Cardiac muscle cell (in vitro differentiated cells and primary cell): Measurements from ENCODE around the gene SMIM34. TPM values are rescaled to one million over a fixed set of nuclear protein-coding genes. Genes with fewer than 3 reads are reported as not detected.

Experiments used
- DNase-seq, 2 donors: peaks; one replicate each; pipeline versions ENCODE4 v3.0.0 to v3.0.0-alpha.2; 2010 to 2017; ENCODE audit warnings: low read depth in 1 of 2, low spot score in 1 of 2
- H3K27ac ChIP-seq: fragments of 200-600 bp; sonication (generic); 2 replicates; pipeline ENCODE4 v1.5.1; 2016
- H3K27me3 ChIP-seq: fragments of 200-600 bp; sonication (generic); 2 replicates; pipeline ENCODE4 v1.6.0; 2016; ENCODE audit warnings: control low read depth
- H3K36me3 ChIP-seq: fragments of 200-600 bp; sonication (generic); 2 replicates; pipeline ENCODE4 v1.5.1; 2016; ENCODE audit warnings: control low read depth
- H3K4me1 ChIP-seq: fragments of 200-600 bp; sonication (generic); 2 replicates; pipeline ENCODE4 v1.8.1; 2017; ENCODE audit warnings: low read depth, mild to moderate bottlenecking, mixed run types
- H3K4me3 ChIP-seq: fragments of 200-600 bp; sonication (generic); 2 replicates; pipeline ENCODE4 v1.5.1; 2016; ENCODE audit warnings: mild to moderate bottlenecking
- H3K9me3 ChIP-seq: fragments of 200-600 bp; sonication (generic); 2 replicates; pipeline ENCODE4 v1.5.1; 2017; ENCODE audit warnings: low read depth, mild to moderate bottlenecking, control low read depth
- polyA plus RNA-seq: library from polyadenylated mRNA; unstranded; fragments of >200 nt; fragmentation: Nextera tagmentation; extraction: Ambion mirVana; gene quantifications from 2 replicates; pipeline ENCODE4 v1.2.1, GENCODE V29; 2016
- total RNA-seq: library from RNA; depleted of rRNA; stranded (reverse); fragments of >200 nt; gene quantifications from 2 replicates; pipeline ENCODE4 v1.2.3, GENCODE V29; 2016
- TF ChIP-seq, protein P1 (sequence below): IDR thresholded peaks from 2 replicates; pipeline ENCODE4 v1.5.1; 2012; ENCODE audit warnings: low read depth, mild to moderate bottlenecking, low read length

The SMIM34 gene
- total and polyA plus RNA-seq, 2 experiments from 2014 or later = not detected

DNA sequence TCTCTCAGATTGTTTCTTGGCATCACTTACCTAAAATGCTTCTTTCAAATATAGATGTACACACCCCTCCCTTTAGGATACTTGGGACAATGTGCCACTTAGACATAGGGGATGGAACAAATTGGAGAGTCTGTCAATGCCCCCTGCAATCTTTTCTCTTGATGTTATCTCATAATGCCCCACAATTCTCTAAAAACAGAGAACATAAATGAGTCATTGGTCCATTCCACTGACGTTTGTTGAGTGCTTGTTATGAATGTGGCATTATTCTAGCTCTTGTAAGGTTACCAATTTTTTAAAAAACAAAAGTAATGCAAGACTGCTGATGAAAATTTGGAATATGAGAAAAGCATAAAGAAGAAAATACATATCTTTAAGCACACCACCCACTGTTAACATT, 54.0 kb downstream of the SMIM34 start:
- no peak for DNase-seq
- H3K36me3 ChIP-seq = no peaks in the 10 kb centered on the region
- H3K4me1 ChIP-seq = no peaks in the 10 kb centered on the region
- TF ChIP-seq, protein P1, sequence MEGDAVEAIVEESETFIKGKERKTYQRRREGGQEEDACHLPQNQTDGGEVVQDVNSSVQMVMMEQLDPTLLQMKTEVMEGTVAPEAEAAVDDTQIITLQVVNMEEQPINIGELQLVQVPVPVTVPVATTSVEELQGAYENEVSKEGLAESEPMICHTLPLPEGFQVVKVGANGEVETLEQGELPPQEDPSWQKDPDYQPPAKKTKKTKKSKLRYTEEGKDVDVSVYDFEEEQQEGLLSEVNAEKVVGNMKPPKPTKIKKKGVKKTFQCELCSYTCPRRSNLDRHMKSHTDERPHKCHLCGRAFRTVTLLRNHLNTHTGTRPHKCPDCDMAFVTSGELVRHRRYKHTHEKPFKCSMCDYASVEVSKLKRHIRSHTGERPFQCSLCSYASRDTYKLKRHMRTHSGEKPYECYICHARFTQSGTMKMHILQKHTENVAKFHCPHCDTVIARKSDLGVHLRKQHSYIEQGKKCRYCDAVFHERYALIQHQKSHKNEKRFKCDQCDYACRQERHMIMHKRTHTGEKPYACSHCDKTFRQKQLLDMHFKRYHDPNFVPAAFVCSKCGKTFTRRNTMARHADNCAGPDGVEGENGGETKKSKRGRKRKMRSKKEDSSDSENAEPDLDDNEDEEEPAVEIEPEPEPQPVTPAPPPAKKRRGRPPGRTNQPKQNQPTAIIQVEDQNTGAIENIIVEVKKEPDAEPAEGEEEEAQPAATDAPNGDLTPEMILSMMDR = no peak
- no peak overlapping the region for H3K4me3 ChIP-seq
- H3K9me3 ChIP-seq = no peaks in the 10 kb centered on the region
- no peaks in the 10 kb centered on the region for H3K27me3 ChIP-seq
- no peak overlapping the region for H3K27ac ChIP-seq

Other genes starting within 250 kb of the SMIM34 start
- 1.7 TPM in 1 of 2 replicates, not detected in the other for gene KCNE2, start 59.9 kb downstream of the SMIM34 start, total RNA-seq
- gene KCNE2, start 59.9 kb downstream of the SMIM34 start, polyA plus RNA-seq = 0.82 and 2.7 TPM in 2 replicates
- gene SMIM11, start 48.4 kb downstream of the SMIM34 start, total RNA-seq = 13.9 and 17.4 TPM in 2 replicates
- 7.3 and 11.0 TPM in 2 replicates for gene SMIM11, start 48.4 kb downstream of the SMIM34 start, polyA plus RNA-seq
- 0.42 and 2.3 TPM in 2 replicates for gene KCNE1, start 88.3 kb upstream of the SMIM34 start, total RNA-seq
- gene KCNE1, start 88.3 kb upstream of the SMIM34 start, polyA plus RNA-seq = 0.29 and 0.37 TPM in 2 replicates
- gene RCAN1, start 191.2 kb upstream of the SMIM34 start, total RNA-seq = 47.4 and 48.4 TPM in 2 replicates
- gene RCAN1, start 191.2 kb upstream of the SMIM34 start, polyA plus RNA-seq = 96.2 and 104 TPM in 2 replicates
- gene CLIC6, start 245.0 kb upstream of the SMIM34 start, total RNA-seq = not detected in 2 replicates
- gene CLIC6, start 245.0 kb upstream of the SMIM34 start, polyA plus RNA-seq = not detected in 2 replicates